T-helper 17 cell (primary cell): ENCODE results near the gene SLC30A1. TPM values are rescaled to one million over a fixed set of nuclear protein-coding genes. Genes with fewer than 3 reads are reported as not detected.
"Not testable (repeated sequence)": the region's sequence is repeated elsewhere in the genome, so short reads cannot be mapped to it uniquely, and the experiment has no call there.

Experiments
- ATAC-seq: fragments of 150-1000 bp; cut with Tn5 transposase; 2 replicates; pipeline ENCODE4 v1.10.0; 2021; ENCODE audit warnings: mild to moderate bottlenecking, moderate library complexity
- DNase-seq, 3 donors: peaks; one replicate each; pipeline versions ENCODE4 v3.0.0 to v3.0.0-alpha.2; 2020 to 2021
- H3K9me3 ChIP-seq: one replicate; pipeline ENCODE4 v1.7.0; 2013; ENCODE audit warnings: low read length, mild to moderate bottlenecking; ENCODE audit not compliant: control insufficient read depth, poor library complexity, severe bottlenecking
- H3K27ac Mint-ChIP-seq: one replicate; pipeline ENCODE4 v1.8.0; 2022; ENCODE audit warnings: mild to moderate bottlenecking, moderate library complexity, mixed read lengths
- H3K27me3 Mint-ChIP-seq: one replicate; pipeline ENCODE4 v1.8.0; 2022; ENCODE audit warnings: mixed read lengths
- H3K36me3 Mint-ChIP-seq: one replicate; pipeline ENCODE4 v1.8.0; 2022; ENCODE audit warnings: low read depth, mixed read lengths
- H3K4me1 Mint-ChIP-seq: one replicate; pipeline ENCODE4 v1.8.0; 2022; ENCODE audit warnings: mild to moderate bottlenecking, mixed read lengths
- H3K4me3 Mint-ChIP-seq: one replicate; pipeline ENCODE4 v1.8.0; 2022; ENCODE audit warnings: mild to moderate bottlenecking, moderate library complexity, mixed read lengths
- total RNA-seq, 4 donors: library from RNA in 2 of 4; stranded (reverse) in 2 of 4; gene quantifications; one replicate each; pipeline ENCODE4 v1.2.3 and lab custom pipeline; 2022 to 2026

The SLC30A1 gene
- total RNA-seq, 2 donors from 2014 or later, result 4.8 to 9.5 TPM

DNA sequence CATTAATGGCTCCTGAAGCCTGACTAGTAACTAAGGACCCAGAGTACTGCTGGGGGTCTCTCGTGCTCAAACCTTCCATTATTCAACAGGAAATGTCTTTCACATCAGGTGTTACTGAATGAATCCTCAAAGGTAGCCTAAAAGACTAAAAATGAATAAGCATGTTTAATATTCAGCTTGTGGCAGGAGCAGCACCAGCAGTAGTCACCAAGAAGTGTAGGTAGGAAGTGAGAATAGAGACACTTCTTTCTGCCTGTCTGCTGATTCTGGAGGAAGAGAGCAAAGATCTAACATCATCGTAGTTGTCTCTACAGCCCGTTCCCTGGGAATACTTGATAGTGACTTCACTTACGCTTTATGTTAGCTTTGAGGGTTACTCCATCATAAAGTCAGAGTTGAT, 7.6 kb upstream of the SLC30A1 start:
- no peak overlapping the region for H3K4me3 Mint-ChIP-seq
- no peaks in the 10 kb centered on the region for H3K36me3 Mint-ChIP-seq
- ATAC-seq (no peak), DNase-seq (no peak)
- peaks cover 9% of the 10 kb centered on the region for H3K27me3 Mint-ChIP-seq
- H3K9me3 ChIP-seq, result no peaks in the 10 kb centered on the region
- H3K4me1 Mint-ChIP-seq, result peaks cover 12% of the 10 kb centered on the region
- no peak overlapping the region for H3K27ac Mint-ChIP-seq

DNA sequence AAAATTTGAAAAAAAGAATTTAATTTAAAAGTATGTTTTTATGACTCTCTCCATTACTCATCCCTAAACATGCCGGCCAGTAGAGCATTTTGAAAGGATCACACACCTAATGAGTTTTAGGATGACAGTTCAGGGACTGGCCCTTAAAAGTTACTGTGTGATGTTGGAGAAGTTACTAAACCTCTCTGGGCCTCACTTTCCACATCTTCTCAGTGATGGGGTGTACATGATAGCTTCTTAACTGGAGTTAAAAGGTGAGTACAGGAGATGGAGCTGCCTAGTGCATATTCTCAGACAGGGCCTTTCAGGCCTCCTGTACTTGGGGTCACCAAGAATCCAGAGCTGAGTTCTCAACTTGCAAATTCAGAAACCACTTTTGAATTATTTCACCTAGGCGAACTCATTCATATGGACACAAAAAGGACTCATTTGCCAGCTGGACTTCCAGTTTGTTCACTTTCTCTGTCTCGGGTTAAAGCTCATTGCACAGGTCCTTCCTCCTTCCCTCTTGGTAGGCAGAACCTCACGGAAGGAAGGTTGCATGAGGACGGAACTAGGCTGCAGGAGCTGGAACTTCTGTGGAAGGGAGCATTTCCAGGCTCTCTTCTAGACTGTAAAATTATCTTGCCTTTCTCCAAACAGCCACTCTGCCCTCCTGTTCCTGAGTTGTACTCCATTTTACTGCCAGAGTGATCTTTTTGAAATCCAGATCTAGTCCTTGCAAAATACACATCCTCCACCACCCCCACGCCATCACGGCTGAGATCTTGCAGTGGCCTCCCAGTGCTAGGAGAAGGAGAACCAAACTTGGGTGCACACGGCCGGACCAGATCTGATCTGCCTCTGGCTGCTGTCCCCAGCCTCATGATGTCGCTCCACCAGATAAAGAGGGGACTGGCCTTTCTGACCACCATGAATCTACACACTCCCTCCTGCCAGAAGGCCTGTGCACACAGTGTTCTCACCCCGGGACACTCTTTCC, 4.3 kb upstream of the SLC30A1 start:
- Mint-ChIP-seq H3K4me1 (peaks cover 19% of the 10 kb centered on the region), H3K27me3 (no peaks in the 10 kb centered on the region), H3K36me3 (no peaks in the 10 kb centered on the region), H3K27ac (peak overlapping the region; percentile 53), H3K4me3 (no peak overlapping the region)
- DNase-seq (no peak), ATAC-seq (no peak)
- H3K9me3 ChIP-seq, result no peaks in the 10 kb centered on the region

DNA sequence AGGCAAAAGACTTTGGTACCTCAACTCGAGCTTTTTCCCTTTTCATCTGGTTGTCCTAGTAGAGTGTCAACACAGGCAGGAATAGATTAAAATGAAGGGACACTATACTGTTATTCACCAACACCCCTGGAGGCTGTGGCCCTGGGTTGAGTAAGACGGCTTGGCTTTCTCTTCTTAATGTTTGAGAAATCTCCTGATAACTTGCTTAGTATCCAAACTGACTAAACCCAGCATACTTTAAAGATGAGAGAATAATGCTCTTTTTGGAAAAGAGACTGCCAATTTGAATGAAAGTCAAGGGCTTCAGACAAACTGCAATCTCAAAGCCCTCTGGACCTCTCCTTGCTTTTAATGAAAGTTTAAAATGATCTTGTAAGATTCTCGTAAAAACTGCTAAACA, 2.6 kb upstream of the SLC30A1 start:
- H3K27ac Mint-ChIP-seq, result peak overlapping the region; percentile 32
- no peak for DNase-seq
- no peaks in the 10 kb centered on the region for H3K27me3 Mint-ChIP-seq
- H3K4me3 Mint-ChIP-seq, result no peak overlapping the region
- peaks cover 24% of the 10 kb centered on the region for H3K4me1 Mint-ChIP-seq
- H3K9me3 ChIP-seq, result no peaks in the 10 kb centered on the region
- no peak for ATAC-seq
- H3K36me3 Mint-ChIP-seq, result no peaks in the 10 kb centered on the region

DNA sequence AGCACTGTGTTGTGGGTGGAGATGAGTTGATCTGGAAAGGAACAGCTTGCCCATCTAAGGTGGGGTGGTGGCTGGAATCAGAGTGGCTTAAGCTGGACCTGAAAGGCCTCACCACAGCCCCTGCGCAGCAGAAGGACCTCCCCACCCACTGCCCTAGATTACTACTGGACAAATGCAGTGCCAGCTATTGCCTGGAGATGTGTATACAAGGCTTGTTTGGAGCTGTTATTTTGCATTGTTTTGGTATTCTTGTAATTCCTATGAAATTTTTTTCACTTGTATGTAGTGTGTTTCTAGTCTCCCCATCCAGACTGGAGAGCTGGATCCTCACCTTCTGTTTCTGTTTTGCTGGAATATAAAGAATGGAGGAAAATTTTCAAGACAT, 1.3 kb upstream of the SLC30A1 start:
- DNase-seq, result no peak

DNA sequence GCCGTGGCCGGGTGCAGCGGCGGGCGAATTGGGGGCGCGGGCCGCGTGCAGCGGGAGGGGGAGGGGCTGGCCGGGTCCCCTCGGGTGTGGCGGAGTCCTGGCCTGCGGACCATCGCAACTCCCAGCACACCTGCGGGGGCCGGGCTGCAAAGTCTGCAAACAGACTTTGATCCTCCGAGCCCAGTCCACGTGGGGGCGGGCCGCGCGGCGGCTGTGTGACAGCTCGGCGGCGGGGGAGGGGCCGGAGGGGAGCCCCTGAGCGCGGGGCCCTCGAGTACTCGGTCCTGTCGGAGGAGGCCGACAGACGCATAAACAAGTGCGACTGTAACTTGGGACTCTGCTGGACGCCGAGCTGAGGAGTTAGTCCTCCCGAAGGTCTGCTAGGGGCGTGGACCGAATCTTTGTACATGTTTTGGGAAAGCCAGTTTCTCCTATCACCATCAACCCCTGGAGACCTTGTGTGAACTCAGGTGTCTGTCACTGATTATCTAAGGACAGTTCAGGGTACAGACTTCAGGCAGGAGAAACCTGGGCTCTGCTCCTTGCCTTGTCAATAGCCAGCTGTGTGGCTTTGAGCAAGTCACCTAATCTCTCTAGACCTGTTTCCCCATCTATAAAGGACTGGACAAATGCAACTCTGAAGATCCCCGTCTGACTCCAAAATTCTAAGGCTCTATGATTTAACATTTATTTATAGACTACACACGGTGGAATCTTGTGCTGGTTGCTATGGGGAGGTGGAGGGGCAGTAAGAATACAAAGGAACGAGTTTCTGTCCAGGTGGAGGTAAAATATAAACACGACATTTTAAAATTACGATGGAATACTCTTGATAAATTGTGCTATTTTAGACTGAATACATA, 710 bp upstream of the SLC30A1 start:
- Mint-ChIP-seq H3K36me3 (no peaks in the 10 kb centered on the region), H3K27ac (peak overlapping the region; percentile 69), H3K27me3 (no peaks in the 10 kb centered on the region), H3K4me3 (peak overlapping the region; percentile 92), H3K4me1 (peaks cover 26% of the 10 kb centered on the region)
- DNase-seq, result peak in 1 of 3 donors; percentile 65
- no peaks in the 10 kb centered on the region for H3K9me3 ChIP-seq
- peak; percentile 59 for ATAC-seq

More for the DNA sequence above, 1.3 kb upstream of the SLC30A1 start:
- Mint-ChIP-seq H3K27me3 (no peaks in the 10 kb centered on the region), H3K27ac (peak overlapping the region; percentile 69), H3K4me1 (peaks cover 26% of the 10 kb centered on the region), H3K4me3 (peak overlapping the region; percentile 92), H3K36me3 (no peaks in the 10 kb centered on the region)
- ATAC-seq, result no peak
- H3K9me3 ChIP-seq, result no peaks in the 10 kb centered on the region

DNA sequence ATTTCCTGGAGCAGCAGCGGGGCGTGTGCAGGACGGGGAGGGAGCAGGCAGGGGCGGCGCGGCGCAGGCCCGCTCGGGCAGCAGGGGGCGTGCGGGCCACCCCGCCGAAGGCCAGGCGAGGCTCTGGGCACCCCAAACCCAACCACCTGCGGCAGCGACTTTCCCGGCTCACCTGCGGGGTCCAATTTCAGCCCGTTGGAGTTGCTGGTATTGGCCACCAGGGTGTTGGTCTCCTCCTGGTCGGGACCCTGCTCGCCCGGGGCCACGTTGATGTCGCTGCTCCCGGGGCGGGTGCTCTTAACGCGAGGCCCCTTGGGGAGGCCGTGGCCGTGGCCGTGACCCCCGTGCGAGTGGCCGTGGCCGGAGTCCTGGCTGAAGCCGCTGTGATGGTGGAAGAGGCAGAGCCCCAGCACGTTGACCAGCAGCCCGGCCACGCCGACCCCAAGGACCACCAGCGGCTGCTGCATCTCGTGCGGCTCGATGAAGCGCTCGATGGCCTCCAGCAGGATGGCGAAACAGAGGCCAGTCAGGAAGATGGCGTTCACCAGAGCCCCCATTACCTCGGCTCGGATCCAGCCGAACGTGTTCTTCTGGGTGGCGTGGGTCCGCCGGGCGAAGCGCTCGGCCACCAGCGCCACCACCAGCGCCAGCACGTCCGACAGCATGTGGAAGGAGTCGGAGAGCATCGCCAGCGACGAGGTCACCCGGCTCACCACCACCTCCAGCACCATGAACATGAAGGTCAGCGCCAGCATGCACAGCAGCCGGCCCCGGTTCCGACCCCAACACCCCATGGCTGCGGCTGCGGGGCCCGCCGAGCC, 932 bp downstream of the SLC30A1 start:
- DNase-seq (peak; percentile 65 to 76 (median 74)), ATAC-seq (peak; percentile 50)
- Mint-ChIP-seq H3K4me3 (peak overlapping the region; percentile 91), H3K4me1 (peaks cover 29% of the 10 kb centered on the region), H3K27ac (peak overlapping the region; percentile 39), H3K36me3 (no peaks in the 10 kb centered on the region), H3K27me3 (no peaks in the 10 kb centered on the region)
- H3K9me3 ChIP-seq, result no peaks in the 10 kb centered on the region

DNA sequence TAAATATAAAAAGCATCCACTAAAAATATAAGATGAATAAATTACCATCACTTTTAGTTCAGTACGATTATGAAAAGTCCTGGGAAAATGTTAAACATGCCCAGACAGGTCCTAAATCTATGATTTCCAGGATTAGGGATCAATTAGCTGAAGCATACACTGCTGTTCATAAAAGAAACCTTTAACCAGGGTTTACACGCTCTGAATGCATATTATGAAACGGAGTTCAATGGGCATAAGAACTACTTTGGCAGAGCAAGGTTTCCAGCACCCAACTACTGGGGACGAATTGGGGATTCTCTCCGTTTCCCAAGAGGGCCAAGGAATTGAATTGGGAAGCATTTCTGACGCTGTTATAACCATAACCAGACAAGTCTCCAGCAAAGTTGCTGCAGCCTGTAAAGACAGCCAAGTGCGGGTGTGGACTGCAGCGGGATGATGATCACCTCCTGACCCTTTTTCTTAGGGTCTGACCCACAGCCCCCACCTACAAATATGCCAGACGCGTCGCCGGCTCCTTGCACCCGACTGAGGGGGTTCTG, 1.6 kb downstream of the SLC30A1 start:
- H3K4me3 Mint-ChIP-seq, result peak overlapping the region; percentile 91
- no peaks in the 10 kb centered on the region for H3K27me3 Mint-ChIP-seq
- H3K36me3 Mint-ChIP-seq, result no peaks in the 10 kb centered on the region
- peak overlapping the region; percentile 39 for H3K27ac Mint-ChIP-seq
- no peak for ATAC-seq
- no peak for DNase-seq
- H3K4me1 Mint-ChIP-seq, result peaks cover 29% of the 10 kb centered on the region
- H3K9me3 ChIP-seq, result no peaks in the 10 kb centered on the region

DNA sequence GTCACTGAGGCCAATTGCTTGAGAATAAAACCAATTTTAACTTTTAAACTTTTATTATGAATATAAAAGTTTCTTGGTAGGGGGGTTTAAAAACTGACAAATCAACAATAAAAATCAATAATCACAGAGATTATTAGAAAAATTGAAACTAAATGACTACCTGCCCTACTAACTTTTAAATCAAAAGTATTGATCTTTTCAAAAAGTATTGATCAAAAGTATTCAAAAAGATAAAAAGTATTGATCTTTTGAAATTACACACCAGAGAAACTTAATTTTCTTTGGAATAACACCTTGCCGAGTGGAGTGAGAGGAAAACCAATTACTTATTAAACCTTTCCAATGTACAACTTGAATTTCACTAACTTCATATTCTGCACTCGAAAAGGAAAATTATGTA, 2.2 kb downstream of the SLC30A1 start:
- no peaks in the 10 kb centered on the region for H3K9me3 ChIP-seq
- ATAC-seq (no peak), DNase-seq (no peak)
- peak overlapping the region; percentile 39 for H3K27ac Mint-ChIP-seq
- no peaks in the 10 kb centered on the region for H3K36me3 Mint-ChIP-seq
- H3K4me1 Mint-ChIP-seq, result peaks cover 24% of the 10 kb centered on the region
- no peaks in the 10 kb centered on the region for H3K27me3 Mint-ChIP-seq
- H3K4me3 Mint-ChIP-seq, result peak overlapping the region; percentile 91

DNA sequence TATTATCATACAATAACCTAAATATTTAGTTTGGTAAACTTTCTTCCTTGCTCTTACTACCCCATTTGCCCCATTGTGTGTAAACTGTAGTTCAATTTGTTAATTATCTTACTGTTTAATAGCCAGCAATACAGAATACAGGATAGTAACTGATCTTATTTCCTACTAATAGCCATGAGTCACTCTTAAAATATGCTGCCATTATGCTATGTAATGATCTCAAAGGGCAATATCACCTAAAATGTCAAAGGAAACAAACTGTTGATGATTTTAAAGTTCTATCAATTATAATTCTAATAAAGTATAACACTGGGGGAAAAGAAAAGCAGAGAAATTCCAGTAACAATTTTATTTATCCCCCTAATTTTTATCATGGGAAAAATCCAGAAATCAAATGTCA, 4.3 kb downstream of the SLC30A1 start:
- H3K4me1 Mint-ChIP-seq, result peaks cover 18% of the 10 kb centered on the region
- H3K9me3 ChIP-seq, result no peaks in the 10 kb centered on the region
- no peak for ATAC-seq
- H3K27ac Mint-ChIP-seq, result no peak overlapping the region
- no peak for DNase-seq
- H3K27me3 Mint-ChIP-seq, result no peaks in the 10 kb centered on the region
- no peaks in the 10 kb centered on the region for H3K36me3 Mint-ChIP-seq
- no peak overlapping the region for H3K4me3 Mint-ChIP-seq

DNA sequence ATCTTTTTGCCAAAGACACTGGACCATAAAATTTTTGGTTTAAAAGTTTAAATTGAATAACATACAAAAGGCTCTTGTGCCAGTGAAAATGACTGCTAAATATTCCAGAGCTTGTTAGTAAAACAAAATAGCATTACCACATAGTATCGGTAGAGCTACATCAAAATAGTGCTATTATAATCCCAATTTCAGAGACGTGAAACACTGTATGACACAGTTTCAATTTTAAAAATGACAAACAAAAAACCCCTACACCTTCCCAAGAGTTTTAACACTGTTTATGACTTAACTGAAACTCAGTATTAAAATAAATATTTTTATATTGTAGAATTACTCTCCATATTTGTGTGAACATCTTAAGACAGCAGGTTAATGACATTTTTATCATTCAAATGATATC, 7.0 kb downstream of the SLC30A1 start:
- peaks cover 14% of the 10 kb centered on the region for H3K4me1 Mint-ChIP-seq
- H3K27ac Mint-ChIP-seq, result no peak overlapping the region
- no peak overlapping the region for H3K4me3 Mint-ChIP-seq
- no peaks in the 10 kb centered on the region for H3K36me3 Mint-ChIP-seq
- H3K9me3 ChIP-seq, result no peaks in the 10 kb centered on the region
- H3K27me3 Mint-ChIP-seq, result no peaks in the 10 kb centered on the region
- ATAC-seq (no peak), DNase-seq (no peak)

DNA sequence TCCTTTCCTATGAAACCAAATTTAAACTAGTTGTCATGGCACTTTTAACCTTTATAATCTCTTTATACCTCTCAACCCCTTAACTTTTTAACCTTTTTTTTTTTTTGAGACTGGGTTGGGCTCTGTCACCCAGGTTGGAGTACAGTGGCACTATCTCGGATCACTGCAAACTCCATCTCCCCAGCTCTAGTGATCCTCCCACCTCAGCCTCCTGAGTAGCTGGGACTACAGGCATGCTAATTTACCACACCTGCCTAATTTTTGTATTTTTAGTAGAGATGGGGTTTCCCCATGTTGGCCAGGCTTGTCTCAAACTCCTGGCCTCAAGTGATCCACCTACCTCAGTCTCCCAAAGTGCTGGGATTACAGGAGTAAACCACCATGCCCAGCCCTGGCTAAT, 8.6 kb downstream of the SLC30A1 start:
- peak overlapping the region; percentile 37 for H3K27ac Mint-ChIP-seq
- peak; percentile 35 for ATAC-seq
- H3K9me3 ChIP-seq, DNase-seq, H3K36me3 Mint-ChIP-seq, H3K27me3 Mint-ChIP-seq, H3K4me1 Mint-ChIP-seq: not testable (repeated sequence)
- peak overlapping the region; percentile 47 for H3K4me3 Mint-ChIP-seq

DNA sequence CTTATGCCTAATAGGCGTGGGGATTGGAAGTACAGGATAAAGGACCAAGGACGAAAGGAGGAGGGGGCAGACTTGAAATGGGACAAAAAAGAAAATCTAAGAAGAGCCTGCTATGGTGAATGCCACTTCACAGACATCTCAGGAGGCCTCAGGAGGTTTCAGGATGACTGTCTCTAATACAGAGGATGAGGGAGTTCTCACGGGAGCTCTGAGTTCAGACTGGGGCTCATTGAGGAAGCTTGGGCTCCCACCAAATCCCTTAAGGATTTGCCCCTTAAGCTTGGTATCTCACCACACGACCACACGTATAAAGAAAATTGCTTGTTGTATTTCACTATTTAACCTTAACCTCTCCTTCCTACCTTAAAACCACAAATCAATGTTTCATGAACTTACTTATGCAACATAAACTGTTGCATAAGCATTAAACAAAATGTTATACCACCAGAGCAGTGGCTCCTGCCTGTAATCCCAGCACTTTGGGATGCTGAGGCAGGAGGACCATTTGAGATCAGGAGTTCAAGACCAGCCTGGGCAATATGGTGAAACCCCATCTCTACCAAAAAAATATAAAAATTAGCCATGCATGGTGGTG, 12.4 kb downstream of the SLC30A1 start:
- peaks cover 7% of the 10 kb centered on the region for H3K27me3 Mint-ChIP-seq
- no peak overlapping the region for H3K27ac Mint-ChIP-seq
- no peaks in the 10 kb centered on the region for H3K36me3 Mint-ChIP-seq
- H3K4me1 Mint-ChIP-seq, result peaks cover 5% of the 10 kb centered on the region
- H3K4me3 Mint-ChIP-seq, result no peak overlapping the region
- DNase-seq, result no peak
- ATAC-seq, result no peak
- no peaks in the 10 kb centered on the region for H3K9me3 ChIP-seq
